AG08395 (cell line): ENCODE results near the gene TEX22.

Source experiments
- DNase-seq: peaks from one replicate; pipeline ENCODE4 v3.0.0; 2012; ENCODE audit warnings: mixed read lengths, low spot score

The TEX22 gene

GRCh38 chr14:105366386-105367074 is 31.8 kb upstream of the TEX22 start:
- DNase-seq: no peak

DNA sequence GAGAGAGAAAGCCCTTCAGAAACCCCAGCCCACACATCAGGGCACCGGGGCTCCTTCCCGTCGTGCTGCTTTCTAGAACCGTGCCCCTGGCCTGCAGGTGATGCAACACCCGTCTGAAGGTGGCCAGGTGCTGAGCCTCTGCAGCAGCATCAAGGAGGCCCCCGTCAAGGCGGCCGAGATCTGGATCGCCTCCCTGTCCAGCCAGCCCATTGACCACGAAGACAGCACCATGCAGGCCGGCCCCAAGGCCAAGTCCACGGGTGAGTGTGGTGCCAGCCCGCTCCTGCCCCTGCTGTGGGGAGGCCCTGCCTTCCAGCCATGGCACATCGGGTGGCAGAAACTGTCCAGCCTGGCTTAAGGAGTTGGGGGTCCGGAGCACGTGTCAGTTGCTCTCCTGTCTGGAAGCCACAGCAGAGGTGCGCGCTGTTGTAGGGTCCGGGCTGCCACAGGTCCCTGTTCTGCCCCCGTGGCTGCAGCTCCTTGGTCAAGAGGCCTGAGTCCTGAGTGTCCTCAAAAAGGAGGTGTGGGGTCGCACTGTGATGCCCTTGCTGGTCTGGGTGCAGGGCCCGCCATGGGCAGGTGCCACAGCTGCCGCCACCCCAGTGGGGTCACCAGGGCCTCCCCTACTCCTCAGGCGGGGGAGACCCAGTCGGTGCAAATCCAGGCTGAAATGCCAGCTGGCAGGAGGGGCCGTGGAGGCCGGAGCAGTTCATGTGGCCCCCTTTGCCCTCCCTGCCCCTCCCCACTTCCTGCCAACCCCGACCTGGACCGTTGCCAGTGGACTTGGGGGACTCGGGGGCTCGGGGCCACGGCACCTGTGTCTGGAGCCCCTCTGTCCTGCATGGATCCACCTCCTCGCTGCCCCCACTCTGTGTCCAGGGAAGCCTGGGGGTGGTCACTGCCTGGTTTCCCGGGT is 31.0 kb upstream of the TEX22 start:
- no peak for DNase-seq

- no peak for DNase-seq
Measured at GRCh38 chr14:105368032-105368417, 30.3 kb upstream of the TEX22 start.

- DNase-seq: no peak
Measured at GRCh38 chr14:105368426-105368825, 29.9 kb upstream of the TEX22 start.

DNA sequence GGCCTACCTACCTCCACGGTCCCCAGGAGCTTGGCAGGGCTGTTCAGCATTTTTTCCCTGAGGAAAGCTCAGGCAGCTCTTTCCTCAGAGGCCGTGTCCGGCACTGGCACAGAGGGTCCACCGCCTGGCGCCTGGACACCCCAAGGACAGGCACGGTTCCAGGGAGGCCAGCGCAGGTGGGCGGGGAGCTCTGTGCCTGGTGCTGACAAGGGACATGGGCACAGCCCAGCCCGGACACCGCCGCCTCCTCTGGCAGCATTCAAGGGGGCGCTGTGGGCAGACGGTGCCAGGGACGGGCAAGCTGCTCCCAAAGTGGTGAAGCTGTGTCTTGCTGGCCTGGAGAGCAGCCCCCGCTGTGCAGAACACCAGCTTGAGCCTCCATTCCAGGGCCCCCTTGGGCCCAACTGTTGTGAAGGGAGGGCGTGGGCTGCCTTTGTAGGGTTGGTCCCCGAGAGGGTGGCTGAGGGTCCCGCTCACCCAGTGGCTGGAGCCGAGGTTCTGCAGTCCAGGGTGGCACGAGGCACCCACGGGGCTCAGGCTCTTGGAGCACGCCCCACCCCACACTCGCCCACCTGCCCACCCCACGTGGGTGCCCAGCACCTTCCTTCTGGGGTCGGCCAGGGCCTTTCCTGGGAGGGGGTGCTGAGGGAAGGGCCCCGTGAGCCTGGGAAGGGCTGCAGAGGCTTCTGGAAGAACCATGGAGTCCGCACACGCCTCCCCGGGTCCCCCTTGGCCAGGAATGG is 29.3 kb upstream of the TEX22 start:
- no peak for DNase-seq

GRCh38 chr14:105369653-105370040 is 28.7 kb upstream of the TEX22 start:
- DNase-seq: no peak

GRCh38 chr14:105374389-105374788 is 23.9 kb upstream of the TEX22 start:
- no peak for DNase-seq

DNA sequence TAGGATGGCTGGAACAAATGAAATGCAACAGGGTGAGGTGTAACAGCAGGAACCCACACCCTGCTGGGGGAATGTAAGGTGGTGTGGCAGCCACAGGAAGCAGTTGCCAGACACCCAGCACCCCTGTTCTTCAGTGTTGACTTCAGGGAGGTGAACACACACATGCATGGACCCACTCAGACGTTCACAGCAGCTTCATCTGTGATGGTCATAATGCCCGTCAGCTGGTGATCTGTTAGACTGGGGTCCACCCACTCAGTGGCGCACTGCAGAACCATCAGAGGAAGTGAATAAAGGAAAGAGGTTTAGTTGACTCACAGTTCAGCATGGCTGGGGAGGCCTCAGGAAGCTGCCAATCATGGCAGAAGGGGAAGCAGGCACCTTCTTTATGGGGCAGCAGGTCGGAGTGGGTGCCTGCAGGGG is 22.7 kb upstream of the TEX22 start:
- DNase-seq: no peak

- no peak for DNase-seq
Measured at GRCh38 chr14:105376521-105377440, 21.6 kb upstream of the TEX22 start.

DNA sequence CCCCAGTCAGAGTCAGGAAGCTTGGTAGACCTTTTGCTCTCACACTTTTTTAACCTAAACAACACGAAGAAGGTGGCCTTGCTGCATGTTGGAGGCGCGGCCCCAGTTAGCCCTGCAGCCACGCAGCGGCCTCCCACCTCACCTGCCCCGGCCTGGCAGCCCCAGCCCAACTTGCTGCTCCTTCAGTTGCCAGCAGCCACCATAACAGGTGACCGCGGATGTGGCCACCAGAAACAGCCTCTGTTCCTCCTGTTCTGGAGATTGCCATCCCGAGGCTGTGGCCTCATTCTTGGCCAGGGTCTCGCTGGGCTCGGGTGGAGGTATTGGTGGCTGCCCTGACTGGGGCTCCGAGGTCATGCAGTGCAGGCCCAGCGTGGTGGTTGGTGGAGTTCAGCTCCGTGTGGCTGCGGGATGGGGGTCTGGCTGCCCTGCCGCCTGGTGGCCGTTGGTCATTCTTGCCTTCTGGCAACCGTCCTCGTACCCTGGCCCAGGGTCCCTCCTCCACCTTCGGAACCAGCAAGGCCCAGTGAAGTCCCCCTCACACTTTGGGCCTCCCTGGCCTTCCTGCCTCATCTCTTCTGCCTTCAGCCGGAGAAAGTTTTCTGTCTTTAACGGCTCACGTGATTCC is 20.7 kb upstream of the TEX22 start:
- DNase-seq: no peak

DNA sequence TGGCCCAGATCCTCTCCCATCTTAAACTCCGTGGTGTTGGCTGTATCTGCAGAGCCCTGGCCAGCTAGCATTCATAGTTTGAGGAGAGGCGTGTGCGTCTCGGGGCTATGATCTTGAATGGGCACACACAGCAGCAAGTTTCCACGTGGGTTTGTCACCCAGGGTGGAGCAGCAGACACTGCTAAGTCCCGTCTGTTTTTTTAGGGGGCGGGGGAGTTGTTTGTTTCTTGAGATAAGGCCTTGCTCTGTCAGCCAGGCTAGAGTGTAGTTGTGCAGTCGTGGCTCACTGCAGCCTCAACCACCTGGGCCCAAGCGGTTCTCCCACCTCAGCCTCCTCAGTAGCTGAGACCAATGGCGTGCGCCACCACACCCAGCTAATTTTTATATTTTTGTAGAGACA is 20.1 kb upstream of the TEX22 start:
- no peak for DNase-seq

DNA sequence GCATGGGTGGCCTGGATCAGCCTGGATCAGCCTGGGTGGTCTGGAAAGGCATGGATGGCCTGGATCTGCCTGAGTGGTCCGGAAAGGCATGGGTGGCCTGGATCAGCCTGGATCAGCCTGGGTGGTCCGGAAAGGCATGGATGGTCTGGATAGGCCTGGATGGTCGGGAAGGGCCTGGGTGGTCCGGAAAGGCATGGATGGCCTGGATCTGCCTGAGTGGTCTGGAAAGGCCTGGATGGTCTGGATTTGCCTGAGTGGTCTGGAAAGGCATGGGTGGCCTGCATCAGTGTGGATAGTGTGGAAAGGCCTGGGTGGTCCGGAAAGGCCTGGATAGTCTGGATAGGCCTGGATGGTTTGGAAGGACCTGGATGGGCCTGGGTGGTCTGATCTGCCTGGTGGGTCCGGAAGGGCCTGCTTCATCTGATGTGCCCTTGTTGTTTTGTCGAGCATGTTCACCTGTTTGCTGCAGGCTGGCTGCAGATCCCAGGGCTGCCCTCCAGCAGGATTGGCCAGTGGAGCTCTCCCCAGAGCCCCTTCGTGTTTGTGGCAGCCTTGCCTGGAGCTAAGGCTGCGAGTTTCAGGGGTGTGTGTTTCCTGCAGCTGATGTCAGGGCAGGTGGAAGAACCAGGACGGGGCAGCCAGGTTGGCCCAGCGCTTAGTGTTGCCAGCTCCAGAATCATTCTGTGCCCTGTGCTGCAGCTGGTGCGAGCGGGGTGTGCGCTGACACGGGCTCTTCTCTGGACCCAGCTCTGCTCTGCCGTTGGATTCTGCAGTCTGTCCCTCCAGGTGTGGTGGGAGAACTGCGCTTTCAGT is 19.3 kb upstream of the TEX22 start:
- DNase-seq: no peak

DNA sequence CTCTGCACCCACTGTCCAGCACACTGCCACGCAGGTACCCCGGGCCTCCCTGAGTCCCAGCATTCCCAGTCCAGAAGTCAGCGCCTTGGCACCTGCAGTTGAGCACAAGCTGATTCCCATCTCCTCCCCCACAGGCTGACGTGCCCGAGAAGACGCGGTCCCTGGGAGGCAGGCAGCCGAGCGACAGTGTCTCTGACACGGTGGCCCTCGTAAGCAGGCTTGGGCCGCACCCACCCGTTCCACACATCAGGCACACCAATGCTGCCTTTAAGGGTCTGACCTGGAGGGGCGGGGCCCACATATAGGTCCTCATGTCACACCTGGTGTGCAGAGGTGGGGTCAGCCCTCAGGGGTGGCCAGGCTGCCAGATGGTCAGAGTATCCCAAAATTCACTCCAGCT is 18.4 kb upstream of the TEX22 start:
- DNase-seq: no peak

DNA sequence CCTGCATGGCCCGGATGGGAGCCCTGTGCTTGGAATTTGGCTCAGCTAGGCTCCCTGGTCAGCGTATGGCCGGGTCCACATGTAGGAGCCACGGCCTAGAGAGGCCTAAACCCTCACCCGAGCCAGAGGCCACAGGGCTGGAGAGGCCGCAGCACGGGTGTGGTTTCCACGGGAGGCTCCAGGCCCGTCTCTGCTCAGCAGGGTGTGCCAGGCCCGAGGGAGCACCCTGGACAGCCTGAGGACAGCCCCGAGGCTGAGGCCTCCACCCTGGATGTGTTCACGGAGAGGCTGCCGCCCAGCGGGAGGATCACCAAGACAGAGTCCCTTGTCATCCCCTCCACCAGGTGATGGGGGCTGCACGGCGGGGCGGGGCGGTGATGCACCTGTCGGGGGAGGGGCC is 17.6 kb upstream of the TEX22 start:
- no peak for DNase-seq

DNA sequence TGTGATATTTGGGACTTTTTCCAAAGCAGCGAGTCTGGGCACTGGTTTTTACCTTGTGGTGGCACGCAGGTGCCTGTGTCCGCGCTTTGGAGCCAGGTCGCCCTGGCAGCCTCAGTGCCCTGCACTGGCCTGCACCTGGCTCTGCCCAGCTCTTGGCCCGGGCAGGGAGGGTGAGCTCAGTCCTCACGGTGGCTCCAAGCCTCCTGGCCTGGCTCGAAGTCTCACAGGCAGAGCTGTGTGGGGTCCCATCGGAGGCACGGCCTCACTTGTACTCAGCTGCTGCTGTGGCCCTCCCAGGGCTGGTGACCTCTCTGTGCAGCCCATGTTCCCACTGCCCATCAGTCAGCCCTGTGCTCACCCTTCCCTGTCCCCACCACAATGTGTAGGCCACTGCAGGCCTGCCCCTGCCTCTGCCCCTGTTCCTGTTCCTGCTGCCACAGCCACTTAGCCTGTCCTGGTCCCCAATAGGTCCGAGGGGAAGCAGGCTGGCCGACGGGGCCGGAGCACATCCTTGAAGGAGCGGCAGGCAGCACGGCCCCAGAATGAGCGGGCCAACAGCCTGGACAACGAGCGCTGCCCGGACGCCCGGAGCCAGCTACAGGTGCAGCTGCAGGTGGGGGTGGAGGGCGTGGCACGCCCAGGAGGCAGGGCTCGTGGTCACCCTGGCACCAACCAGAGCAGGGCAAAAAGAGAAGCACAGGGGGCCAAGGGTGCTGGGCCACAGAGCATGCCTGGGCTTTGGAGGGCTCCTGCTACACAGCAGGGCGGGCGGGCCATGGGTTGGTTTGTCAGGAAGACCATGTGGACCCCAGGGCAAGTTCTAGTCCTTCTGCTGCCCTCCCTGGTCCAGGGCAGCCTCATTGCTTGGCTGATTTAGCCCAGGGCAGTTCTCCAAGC is 16.6 kb upstream of the TEX22 start:
- DNase-seq: no peak

GRCh38 chr14:105382343-105383082 is 15.8 kb upstream of the TEX22 start:
- no peak for DNase-seq

GRCh38 chr14:105383083-105383730 is 15.1 kb upstream of the TEX22 start:
- no peak for DNase-seq

- DNase-seq: no peak
Measured at GRCh38 chr14:105384041-105384557, 14.2 kb upstream of the TEX22 start.
